Neural progenitor cell (in vitro differentiated cells): ENCODE results near the gene LYRM1.

ENCODE experiments used
- CTCF ChIP-seq: fragments of 200-600 bp; sonication (generic); IDR thresholded peaks from 2 replicates; pipeline ENCODE4 v1.5.1; 2017; ENCODE audit warnings: antibody characterized with exemption, mild to moderate bottlenecking
- EZH2phosphoT487 ChIP-seq: fragments of 200-600 bp; sonication (generic); IDR thresholded peaks from 2 replicates; pipeline ENCODE4 v1.6.1; 2017; ENCODE audit warnings: antibody characterized with exemption

GRCh38 chr16:20871258-20871657 lies 29.3 kb upstream of the LYRM1 start:
- TF ChIP-seq CTCF (no peak), EZH2phosphoT487 (no peak)
